ENCODE results near the gene SLC35F3.

DNA sequence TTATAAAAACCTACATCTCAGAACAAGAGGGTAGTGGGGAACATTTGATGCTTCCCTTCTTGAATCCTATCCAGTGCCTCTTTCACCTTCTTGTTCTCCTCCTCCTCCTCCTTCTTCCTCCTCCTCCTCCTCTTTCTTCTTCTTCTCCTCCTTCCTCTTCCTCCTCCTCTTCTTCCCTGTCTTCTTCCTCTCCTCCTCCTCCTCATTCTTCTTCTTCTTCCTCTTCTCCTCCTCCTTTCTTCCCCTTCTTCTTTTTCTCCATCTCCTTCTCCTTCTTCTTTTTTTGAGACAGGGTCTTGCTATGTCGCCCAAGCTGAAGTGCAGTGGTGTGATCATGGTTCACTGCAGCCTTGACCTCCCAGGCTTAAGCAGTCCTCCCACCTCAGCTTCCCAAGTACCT is 31.9 kb downstream of the SLC35F3 start:
- TF ChIP-seq POLR2AphosphoS5 (IDR thresholded peaks at IDR 0.05) (no peak), MXI1 (conservative IDR thresholded peaks at IDR 0.05; ENCODE audit: poor library complexity, severe bottlenecking) (no peak), CTCF (IDR thresholded peaks at IDR 0.05; ENCODE audit: poor library complexity, severe bottlenecking) (no peak), EZH2 (IDR thresholded peaks at IDR 0.05; ENCODE audit: borderline replicate concordance, insufficient read depth, low read length, poor library complexity, severe bottlenecking) (no peak), EP300 (conservative IDR thresholded peaks at IDR 0.05; ENCODE audit: poor library complexity, severe bottlenecking) (no peak), TAF1 (IDR thresholded peaks at IDR 0.05; ENCODE audit: low read depth) (no peak), SMC3 (conservative IDR thresholded peaks at IDR 0.05; ENCODE audit: poor library complexity) (no peak)
